Measurements from ENCODE around the gene ST6GAL1.
"Not testable (repeated sequence)": the region's sequence is repeated elsewhere in the genome, so short reads cannot be mapped to it uniquely, and the experiment has no call there.

Gene ST6GAL1

GRCh38 chr3:186967686-186968085 is 37.4 kb downstream of the ST6GAL1 start:
- no peak for DNase-seq (ENCODE audit: low read depth)

DNA sequence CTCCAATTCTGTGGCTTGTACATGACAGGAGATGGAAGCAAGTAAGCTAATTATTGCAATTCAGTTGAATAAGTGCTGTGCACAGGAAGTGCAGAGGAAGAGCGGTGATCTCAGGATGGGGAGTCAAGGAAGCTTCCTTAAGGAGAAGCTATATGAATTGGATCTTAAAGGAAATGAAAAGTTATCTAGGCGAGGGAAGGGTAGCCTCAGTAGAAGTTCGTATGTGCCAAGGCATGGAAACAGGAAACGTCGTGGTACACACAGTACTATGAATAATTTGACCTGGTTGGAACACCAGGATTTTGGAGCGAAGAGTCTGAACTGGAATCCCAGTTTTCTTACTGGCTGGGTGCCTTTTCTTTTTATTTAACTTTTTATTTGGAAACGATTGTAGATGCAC is 39.3 kb downstream of the ST6GAL1 start:
- DNase-seq (ENCODE audit: low read depth) = no peak

DNA sequence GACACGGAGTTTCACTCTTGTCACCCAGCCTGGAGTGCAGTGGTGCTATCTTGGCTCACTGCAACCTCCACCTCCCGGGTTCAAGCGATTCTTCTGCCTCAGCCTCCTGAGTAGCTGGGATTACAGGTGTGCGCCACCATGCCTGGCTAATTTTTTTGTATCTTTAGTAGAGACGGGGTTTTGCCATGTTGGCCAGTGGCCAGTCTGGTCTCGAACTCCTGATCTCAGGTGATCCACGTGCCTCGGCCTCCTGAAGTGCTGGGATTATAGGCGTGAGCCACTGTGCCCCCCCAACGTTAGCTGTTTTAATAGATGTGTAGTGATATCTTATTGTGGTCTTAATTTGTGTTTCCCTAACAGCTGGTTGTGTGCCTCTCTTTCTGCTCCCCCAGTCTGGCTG is 40.8 kb downstream of the ST6GAL1 start:
- not testable (repeated sequence) for DNase-seq (ENCODE audit: low read depth)

GRCh38 chr3:186971578-186971977 is 41.3 kb downstream of the ST6GAL1 start:
- no peak for DNase-seq (ENCODE audit: low read depth)

GRCh38 chr3:186973702-186974101 is 43.4 kb downstream of the ST6GAL1 start:
- DNase-seq (ENCODE audit: low read depth) = no peak

DNA sequence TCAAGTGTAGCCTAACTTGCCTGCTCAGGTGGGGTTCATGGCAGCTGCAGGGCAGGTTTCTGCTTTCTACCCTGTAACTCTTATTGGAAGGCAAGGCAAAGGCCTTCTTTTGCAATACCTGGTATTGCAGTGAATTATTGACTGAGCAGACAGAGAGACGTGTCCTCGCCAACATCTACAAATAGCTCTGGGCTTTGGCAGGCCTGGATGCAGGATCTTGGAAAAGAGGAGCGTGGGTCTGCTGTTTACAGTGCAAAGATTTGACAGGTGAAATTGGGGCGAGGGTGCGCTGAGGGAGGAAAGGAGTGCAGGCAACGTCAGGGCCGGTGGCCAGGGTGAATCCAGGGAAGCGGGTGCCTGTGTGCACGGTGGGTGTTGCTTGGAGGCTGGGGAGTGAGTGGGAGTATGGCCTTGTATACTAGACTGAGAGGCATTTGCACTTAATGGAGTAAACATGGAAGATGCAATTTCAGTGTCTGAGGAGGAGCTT is 44.5 kb downstream of the ST6GAL1 start:
- DNase-seq (ENCODE audit: low read depth) = no peak

GRCh38 chr3:186975726-186976125 is 45.4 kb downstream of the ST6GAL1 start:
- no peak for DNase-seq (ENCODE audit: low read depth)

- no peak for DNase-seq (ENCODE audit: low read depth)
Observed at GRCh38 chr3:186976837-186977750, 46.8 kb downstream of the ST6GAL1 start.

DNA sequence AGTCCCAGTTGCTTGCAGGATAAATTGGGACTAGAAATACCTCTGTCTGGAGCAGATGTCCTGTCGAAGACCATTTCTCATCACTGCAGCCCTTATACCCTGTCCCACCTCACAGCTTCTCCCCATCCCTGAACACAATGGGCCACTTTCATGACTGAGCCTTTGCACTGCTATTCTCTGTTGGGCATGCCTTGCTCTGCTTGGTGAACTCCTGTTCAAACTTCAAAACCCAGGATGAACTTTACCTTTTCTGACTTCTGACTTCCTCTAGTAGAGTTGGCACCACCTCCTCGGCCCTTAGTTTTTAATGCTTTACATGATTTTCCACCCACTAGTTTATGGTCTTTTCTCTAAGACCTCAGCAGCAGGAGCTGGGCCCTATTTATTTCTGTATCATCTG is 48.4 kb downstream of the ST6GAL1 start:
- DNase-seq (ENCODE audit: low read depth) = no peak

GRCh38 chr3:186979852-186980251 is 49.5 kb downstream of the ST6GAL1 start:
- no peak for DNase-seq (ENCODE audit: low read depth)

- DNase-seq (ENCODE audit: low read depth) = no peak
Observed at GRCh38 chr3:186980989-186981388, 50.7 kb downstream of the ST6GAL1 start.

DNA sequence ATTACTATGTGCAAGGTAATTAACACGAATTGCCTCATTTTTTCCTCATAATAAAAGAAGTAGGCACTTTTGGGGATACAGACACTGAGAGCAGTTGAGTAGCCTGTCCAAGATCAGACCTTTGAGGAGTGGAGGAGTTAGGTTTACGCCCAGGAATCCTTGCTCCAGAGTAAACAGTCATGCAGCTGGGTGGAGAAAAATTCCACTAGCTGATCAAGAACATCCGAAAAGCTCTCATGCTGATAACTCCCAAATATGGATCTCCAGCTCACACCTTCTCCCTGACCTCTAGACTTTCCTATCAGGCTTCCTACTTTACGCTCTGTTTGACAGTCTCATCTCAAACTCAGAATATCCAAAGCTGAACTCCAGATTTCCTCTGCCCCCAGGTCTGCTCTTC is 53.3 kb downstream of the ST6GAL1 start:
- no peak for DNase-seq (ENCODE audit: low read depth)

- DNase-seq (ENCODE audit: low read depth) = no peak
Observed at GRCh38 chr3:186984064-186984463, 53.7 kb downstream of the ST6GAL1 start.

DNA sequence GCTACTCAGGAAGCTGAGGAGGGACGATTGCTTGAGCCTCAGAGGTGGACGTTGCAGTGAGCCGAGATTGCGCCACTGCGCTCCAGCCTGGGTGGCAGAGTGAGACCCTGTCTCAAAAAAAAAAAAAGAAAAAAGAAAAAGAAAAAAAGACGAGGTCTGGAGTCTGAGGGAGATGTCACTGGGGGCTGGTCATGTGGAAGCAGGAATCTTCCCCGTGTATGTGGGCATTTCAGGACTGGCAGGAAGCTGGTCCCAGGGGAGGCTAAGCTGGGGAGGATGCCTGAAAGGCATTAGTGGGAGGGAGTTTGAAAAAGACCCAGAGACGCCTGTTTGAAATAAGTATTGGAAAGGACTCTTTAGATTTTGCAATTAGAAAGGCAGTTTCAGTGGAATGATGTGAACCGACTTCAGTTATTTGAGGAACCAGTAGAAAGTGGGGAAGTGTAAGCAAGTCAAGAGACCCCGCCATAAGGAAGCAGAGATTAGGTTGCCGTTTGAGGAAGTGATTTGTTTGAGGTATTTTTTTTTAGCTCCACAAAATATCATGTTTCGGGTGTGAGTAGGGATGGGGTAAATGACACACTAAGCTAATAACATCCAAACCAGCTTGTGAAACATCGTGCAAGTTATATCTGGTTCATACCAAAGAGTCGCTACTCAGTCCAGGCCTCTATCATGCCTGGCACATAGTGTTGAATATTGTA is 55.5 kb downstream of the ST6GAL1 start:
- no peak for DNase-seq (ENCODE audit: low read depth)

DNA sequence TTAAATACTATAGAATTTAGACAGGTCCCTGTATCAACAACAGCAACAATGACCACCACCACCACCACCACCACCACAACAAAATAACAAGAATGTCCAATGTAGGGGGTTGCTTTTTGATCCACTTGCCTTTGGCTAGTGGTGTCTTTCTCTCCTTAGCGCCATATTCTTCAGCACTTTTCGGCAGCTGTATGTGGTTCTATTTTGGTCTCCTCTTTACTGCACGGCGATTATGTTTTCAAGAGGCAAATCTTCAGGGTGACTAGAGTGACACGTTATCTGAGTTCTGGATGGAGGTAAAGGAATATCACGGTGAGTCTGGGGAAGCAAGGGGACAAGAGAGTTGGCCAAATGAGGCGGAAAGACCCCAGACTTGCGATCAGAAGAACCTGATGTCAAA is 56.1 kb downstream of the ST6GAL1 start:
- no peak for DNase-seq (ENCODE audit: low read depth)

DNA sequence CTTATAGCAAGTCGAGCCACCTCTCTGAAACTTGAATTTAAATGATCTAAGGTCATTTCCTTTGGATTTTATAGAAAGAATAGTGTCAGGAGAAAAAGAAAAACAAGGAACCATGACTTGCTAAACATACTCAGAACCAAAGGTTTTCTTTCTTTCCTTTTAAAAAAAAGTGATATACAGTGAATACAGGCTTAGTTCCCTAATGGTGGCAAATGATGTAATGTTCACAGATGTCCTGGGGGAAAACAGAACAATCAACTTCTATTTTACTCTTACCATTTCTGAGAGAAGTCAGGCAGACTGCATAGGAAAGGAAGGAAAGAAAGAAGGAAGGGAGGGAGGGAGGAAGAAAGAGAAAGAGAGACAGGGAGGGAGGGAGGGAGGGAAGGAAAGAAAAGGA is 56.5 kb downstream of the ST6GAL1 start:
- no peak for DNase-seq (ENCODE audit: low read depth)

- DNase-seq (ENCODE audit: low read depth) = no peak
Observed at GRCh38 chr3:186988806-186989205, 58.5 kb downstream of the ST6GAL1 start.

- DNase-seq (ENCODE audit: low read depth) = no peak
Observed at GRCh38 chr3:186989429-186989828, 59.1 kb downstream of the ST6GAL1 start.

- DNase-seq (ENCODE audit: low read depth) = no peak
Observed at GRCh38 chr3:186990277-186990676, 60.0 kb downstream of the ST6GAL1 start.

DNA sequence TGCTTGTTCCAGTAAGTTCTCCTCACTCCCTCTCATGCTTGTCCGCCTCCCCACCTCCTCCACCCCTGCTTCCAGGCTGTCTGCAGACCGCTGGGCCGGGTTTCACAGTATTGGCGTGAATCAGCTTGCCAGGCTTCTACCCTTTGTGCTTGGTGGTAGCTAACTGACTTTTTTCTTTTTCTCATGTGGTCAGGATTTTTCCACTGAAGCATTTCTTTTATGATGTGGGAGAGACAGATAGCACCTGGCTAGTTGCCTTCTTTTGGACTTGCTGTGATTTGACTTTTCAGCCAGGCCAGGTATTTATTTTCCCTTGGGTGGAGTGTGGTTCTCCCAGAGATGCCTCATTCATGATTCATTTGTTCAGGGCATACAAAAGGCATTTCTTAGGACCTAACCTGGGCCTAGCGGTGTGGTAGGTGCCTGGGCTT is 60.6 kb downstream of the ST6GAL1 start:
- DNase-seq (ENCODE audit: low read depth) = no peak

GRCh38 chr3:186991470-186991869 is 61.1 kb downstream of the ST6GAL1 start:
- no peak for DNase-seq (ENCODE audit: low read depth)

- not testable (repeated sequence) for DNase-seq (ENCODE audit: low read depth)
Observed at GRCh38 chr3:186992096-186992495, 61.8 kb downstream of the ST6GAL1 start.

- no peak for DNase-seq (ENCODE audit: low read depth)
Observed at GRCh38 chr3:186993210-186993782, 63.0 kb downstream of the ST6GAL1 start.

Data from stimulated activated CD8-positive, alpha-beta memory T cell treated with anti-CD3 and anti-CD28 coated beads, Interleukin-15, amount 100 ng/mL, for 24 hours (primary cell).